Measurements from ENCODE around the gene PLOD1.

PLOD1 gene

GRCh38 chr1:11982010-11982392 is 47.5 kb downstream of the PLOD1 start:
- DNase-seq (ENCODE audit: low spot score), result no peak

DNA sequence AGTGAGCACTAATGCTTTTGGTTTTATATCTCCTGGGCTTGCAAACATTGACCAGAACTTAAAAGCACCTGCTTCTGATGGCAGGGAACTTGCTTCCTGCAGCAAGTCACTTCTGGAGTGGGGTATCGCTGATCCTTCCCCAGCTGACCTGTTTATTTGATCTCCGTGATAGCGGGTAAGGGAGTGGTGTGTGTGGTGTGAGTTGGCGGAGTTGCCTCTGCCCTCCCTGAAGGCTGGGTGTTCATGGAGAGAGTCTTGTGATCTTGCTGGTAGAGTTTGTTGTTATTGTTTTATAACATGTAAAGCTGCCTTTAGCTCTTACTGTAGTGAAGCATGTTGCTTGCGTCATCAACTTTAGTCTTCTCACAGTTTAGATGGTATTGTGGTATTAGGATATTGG is 49.6 kb downstream of the PLOD1 start:
- no peak for TF ChIP-seq CTCF (IDR thresholded peaks at IDR 0.05; ENCODE audit: borderline replicate concordance, control extremely low read depth, extremely low read depth, insufficient read depth, missing control alignments)
- in situ Hi-C loops (cut with MboI; ENCODE audit: low sequenced_read_pairs, unreplicated experiment), result no loop called here
- DNase-seq (ENCODE audit: low spot score), result no peak

More at GRCh38 chr1:11982010-11982392, 47.5 kb downstream of the PLOD1 start:
- in situ Hi-C loops (cut with MboI; ENCODE audit: low sequenced_read_pairs, unreplicated experiment), result no loop called here
- TF ChIP-seq CTCF (IDR thresholded peaks at IDR 0.05; ENCODE audit: borderline replicate concordance, control extremely low read depth, extremely low read depth, insufficient read depth, missing control alignments), result no peak

- TF ChIP-seq CTCF (IDR thresholded peaks at IDR 0.05; ENCODE audit: borderline replicate concordance, control extremely low read depth, extremely low read depth, insufficient read depth, missing control alignments), result no peak
- in situ Hi-C loops (cut with MboI; ENCODE audit: low sequenced_read_pairs, unreplicated experiment), result no loop called here
- no peak for DNase-seq (ENCODE audit: low spot score)
Observed at GRCh38 chr1:11984576-11984975, 50.1 kb downstream of the PLOD1 start.

GRCh38 chr1:11985171-11985570 is 50.7 kb downstream of the PLOD1 start:
- DNase-seq (ENCODE audit: low spot score), result no peak
- in situ Hi-C loops (cut with MboI; ENCODE audit: low sequenced_read_pairs, unreplicated experiment), result no loop called here
- TF ChIP-seq CTCF (IDR thresholded peaks at IDR 0.05; ENCODE audit: borderline replicate concordance, control extremely low read depth, extremely low read depth, insufficient read depth, missing control alignments), result no peak

DNA sequence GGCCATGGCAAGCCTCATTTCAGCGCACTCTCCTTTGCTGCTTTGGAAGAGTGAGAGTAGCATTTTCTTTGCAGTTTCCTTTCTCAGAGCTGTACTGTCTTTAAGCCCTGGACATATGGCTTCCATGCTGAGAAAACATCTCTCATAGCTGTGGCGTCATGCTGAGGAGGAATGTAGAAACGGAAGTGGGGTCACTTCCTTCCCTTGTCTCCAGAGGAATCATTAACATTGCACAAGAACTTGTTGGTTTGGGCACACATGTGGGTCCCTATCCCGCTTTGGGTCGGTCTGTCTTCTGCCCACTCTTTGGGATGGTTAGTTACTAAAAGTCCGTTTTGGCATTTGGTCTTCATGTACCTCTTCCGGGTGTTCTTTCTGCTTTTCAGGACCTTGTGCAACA is 51.3 kb downstream of the PLOD1 start:
- in situ Hi-C loops (cut with MboI; ENCODE audit: low sequenced_read_pairs, unreplicated experiment), result no loop called here
- DNase-seq (ENCODE audit: low spot score), result no peak
- TF ChIP-seq CTCF (IDR thresholded peaks at IDR 0.05; ENCODE audit: borderline replicate concordance, control extremely low read depth, extremely low read depth, insufficient read depth, missing control alignments), result no peak

DNA sequence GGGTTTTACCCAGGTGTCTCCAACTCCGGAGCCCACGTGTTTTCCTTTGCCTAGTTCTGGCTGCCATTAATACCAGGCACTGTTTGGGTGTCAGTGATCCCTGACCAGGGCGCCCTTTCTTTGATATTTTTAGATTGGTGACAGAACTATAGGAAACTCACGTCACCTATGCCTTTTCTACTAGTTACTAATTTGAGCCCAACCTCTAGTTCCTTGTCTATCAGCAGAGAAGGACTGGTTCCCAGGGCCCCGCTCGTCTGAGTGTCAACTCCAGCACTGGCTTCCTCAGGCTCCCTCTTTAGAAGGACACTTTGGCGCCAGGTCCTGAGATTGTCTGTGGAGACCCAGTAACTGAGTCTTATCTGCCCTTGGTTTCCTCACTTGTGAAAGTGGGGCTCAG is 55.2 kb downstream of the PLOD1 start:
- in situ Hi-C loops (cut with MboI; ENCODE audit: low sequenced_read_pairs, unreplicated experiment), result no loop called here

More for the DNA sequence above, 55.2 kb downstream of the PLOD1 start:
- no peak for TF ChIP-seq CTCF (IDR thresholded peaks at IDR 0.05; ENCODE audit: borderline replicate concordance, control extremely low read depth, extremely low read depth, insufficient read depth, missing control alignments)
- no peak for DNase-seq (ENCODE audit: low spot score)
